ENCODE measurements around the gene IRF4.

Gene IRF4

GRCh38 chr6:395432-396125 lies 4.0 kb downstream of the IRF4 start:
- Mint-ChIP-seq H3K4me1 (peaks cover 72% of the 10 kb centered on the region), H3K27ac (peak overlapping the region; percentile 86 to 98), H3K4me3 (peak overlapping the region; percentile 88 to 98)

DNA sequence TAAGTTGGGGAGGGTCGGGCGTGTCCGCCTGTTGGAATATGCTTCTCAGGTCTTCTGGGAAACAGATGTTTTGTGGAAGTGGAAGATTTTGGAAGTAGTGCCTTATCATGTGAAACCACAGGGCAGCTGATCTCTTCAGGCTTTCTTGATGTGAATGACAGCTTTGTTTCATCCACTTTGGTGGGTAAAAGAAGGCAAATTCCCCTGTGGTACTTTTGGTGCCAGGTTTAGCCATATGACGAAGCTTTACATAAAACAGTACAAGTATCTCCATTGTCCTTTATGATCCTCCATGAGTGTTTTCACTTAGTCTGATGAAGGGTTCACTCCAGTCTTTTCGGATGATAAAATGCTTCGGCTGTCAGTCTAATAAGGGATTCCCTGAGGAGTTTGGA lies 4.6 kb downstream of the IRF4 start:
- Mint-ChIP-seq H3K4me3 (peak overlapping the region; percentile 88 to 98), H3K9me3 (no peaks in the 10 kb centered on the region), H3K27me3 (no peaks in the 10 kb centered on the region), H3K4me1 (peaks cover 71% of the 10 kb centered on the region), H3K27ac (peak overlapping the region; percentile 86 to 98)
- DNase-seq (no peak), ATAC-seq (no peak)

More at GRCh38 chr6:395432-396125, 4.0 kb downstream of the IRF4 start:
- ATAC-seq (no peak), DNase-seq (no peak)
- H3K27me3 Mint-ChIP-seq = no peaks in the 10 kb centered on the region
- H3K9me3 Mint-ChIP-seq = no peaks in the 10 kb centered on the region

DNA sequence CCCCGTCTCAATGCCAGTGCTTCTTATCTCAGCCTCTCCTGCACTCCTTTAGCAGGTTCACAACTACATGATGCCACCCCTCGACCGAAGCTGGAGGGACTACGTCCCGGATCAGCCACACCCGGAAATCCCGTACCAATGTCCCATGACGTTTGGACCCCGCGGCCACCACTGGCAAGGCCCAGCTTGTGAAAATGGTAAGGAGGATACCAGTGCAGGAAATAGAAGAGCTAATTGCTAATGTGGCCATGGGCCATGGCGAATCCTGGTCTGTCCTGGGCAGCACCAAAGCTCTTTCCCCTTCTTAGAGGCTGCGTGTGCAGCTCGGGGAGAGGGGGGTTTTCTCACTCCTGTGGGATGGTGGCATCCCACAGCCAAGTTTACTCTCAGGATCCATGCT lies 5.5 kb downstream of the IRF4 start:
- Mint-ChIP-seq H3K4me3 (peak overlapping the region; percentile 79 to 93), H3K27ac (peak overlapping the region; percentile 92 to 94), H3K27me3 (no peaks in the 10 kb centered on the region), H3K4me1 (peaks cover 77% of the 10 kb centered on the region), H3K9me3 (no peaks in the 10 kb centered on the region)
- no peak for ATAC-seq
- DNase-seq = no peak

GRCh38 chr6:397604-398003 lies 6.1 kb downstream of the IRF4 start:
- Mint-ChIP-seq H3K27me3 (no peaks in the 10 kb centered on the region), H3K9me3 (no peaks in the 10 kb centered on the region), H3K27ac (peak overlapping the region; percentile 92 to 94), H3K4me3 (peak overlapping the region; percentile 79 to 93), H3K4me1 (peaks cover 83% of the 10 kb centered on the region)
- ATAC-seq (no peak), DNase-seq (no peak)

- Mint-ChIP-seq H3K4me1 (peaks cover 87% of the 10 kb centered on the region), H3K27me3 (no peaks in the 10 kb centered on the region), H3K4me3 (peak overlapping the region; percentile 79 to 93), H3K27ac (peak overlapping the region; percentile 94 to 95), H3K9me3 (no peaks in the 10 kb centered on the region)
- no peak for ATAC-seq
- no peak for DNase-seq
Measured at GRCh38 chr6:398065-398464, 6.5 kb downstream of the IRF4 start.

DNA sequence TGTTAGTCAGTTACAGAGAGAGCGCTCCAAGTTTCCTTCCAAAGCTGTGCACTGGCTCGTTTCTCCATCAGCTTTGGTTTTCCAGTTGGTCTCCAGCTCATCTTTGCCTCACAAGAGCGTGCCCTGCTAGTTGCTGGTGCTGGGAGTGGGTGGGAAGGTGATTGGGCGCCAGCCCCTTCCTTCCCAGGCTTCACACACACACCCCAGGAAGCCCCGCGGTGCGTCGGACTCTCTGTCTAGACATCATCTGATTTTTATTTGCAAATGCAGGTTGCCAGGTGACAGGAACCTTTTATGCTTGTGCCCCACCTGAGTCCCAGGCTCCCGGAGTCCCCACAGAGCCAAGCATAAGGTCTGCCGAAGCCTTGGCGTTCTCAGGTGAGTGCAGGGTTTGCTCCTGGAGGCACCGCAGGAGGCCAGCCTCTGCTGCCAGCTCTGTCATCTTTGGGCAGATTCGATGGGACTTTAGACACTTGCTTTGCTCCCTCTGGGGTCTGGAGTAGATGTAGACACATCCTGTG lies 7.1 kb downstream of the IRF4 start:
- H3K4me3 Mint-ChIP-seq = peak overlapping the region; percentile 79 to 93
- peak overlapping the region; percentile 94 to 95 for H3K27ac Mint-ChIP-seq
- H3K4me1 Mint-ChIP-seq = peaks cover 91% of the 10 kb centered on the region
- DNase-seq (no peak), ATAC-seq (no peak)
- no peaks in the 10 kb centered on the region for H3K27me3 Mint-ChIP-seq
- H3K9me3 Mint-ChIP-seq = no peaks in the 10 kb centered on the region

DNA sequence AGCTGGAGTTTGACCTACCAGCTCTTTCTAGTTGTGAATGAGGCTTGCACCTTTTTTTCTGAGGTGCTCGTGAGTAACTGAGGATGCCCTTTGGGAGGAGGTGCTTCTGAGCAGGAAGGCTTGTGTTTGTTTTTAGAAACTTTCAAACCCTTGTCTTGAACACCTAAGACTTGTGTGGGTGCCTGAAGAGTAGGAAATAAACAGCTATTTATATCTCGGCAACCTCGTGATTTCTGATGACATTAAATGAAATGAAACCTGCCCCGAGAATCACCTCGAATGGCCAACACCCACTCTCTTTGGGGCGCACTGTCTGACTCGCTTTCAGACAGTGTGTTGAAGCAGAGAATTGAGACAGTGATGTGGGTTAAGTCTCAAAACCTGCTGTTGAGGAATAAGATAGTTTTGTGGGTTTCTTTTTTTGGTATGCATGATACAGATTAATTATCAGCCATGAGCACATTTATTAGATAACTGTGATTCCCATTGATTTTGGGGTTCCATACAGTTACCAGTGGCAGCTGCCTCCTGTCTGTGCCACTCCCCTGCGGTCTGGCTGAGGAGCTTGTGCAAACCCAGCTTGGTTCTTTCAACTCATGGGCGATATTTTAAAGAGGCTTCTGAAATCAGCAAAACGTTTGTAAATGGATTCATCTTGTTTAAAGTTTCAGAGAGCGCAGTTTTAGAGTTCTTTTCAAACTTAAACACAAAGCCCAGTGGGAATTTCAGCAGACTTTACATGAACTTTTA lies 8.4 kb downstream of the IRF4 start:
- Mint-ChIP-seq H3K4me1 (peaks cover 96% of the 10 kb centered on the region), H3K9me3 (no peaks in the 10 kb centered on the region), H3K27ac (peak overlapping the region; percentile 94 to 96), H3K27me3 (no peaks in the 10 kb centered on the region), H3K4me3 (peak overlapping the region; percentile 64 to 93)
- ATAC-seq = peak; percentile 65
- peak; percentile 63 to 77 for DNase-seq

DNA sequence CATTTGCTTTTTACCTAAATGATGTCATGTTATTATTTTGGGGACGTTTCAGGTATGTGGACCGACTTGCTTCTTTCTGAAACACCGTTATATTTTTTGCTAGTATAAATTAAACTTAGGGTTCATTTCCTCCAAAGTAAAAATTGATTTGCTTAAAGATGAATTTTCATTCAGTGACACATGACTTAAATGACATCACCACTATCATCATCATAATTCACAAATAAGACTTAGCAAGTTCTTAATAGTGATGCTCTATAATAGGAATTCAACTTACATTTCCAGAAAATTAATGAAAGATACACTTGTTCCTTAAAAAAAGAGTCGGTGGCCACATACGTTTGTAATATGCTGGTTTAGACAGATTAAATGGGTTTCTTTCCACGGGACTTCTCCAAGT lies 9.3 kb downstream of the IRF4 start:
- no peak for DNase-seq
- Mint-ChIP-seq H3K27ac (peak overlapping the region; percentile 80 to 95), H3K4me1 (peaks cover 97% of the 10 kb centered on the region), H3K27me3 (no peaks in the 10 kb centered on the region), H3K4me3 (peak overlapping the region; percentile 80 to 88), H3K9me3 (no peaks in the 10 kb centered on the region)
- no peak for ATAC-seq

DNA sequence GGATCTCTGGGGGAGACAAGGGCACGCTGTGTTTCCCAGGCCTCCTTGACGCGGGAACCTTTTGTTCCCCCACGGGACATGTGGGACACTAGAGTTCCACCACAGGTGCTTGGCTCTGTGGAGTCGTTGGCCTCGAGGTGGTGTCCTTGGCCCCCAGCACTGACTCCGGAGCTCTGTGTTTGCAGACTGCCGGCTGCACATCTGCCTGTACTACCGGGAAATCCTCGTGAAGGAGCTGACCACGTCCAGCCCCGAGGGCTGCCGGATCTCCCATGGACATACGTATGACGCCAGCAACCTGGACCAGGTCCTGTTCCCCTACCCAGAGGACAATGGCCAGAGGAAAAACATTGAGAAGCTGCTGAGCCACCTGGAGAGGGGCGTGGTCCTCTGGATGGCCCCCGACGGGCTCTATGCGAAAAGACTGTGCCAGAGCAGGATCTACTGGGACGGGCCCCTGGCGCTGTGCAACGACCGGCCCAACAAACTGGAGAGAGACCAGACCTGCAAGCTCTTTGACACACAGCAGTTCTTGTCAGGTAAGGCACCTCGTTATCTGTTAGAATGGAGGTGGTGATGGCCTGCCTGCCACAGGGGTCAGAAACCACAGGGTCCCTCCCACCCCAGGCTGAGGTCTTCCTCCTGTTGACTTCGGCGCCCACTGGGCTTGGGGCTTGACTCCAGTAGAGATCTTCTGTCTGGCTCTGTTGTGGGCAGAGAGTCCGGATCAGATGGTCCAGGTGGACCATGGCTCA lies 9.9 kb downstream of the IRF4 start:
- ATAC-seq = no peak
- Mint-ChIP-seq H3K4me1 (peaks cover 96% of the 10 kb centered on the region), H3K27ac (peak overlapping the region; percentile 87 to 95), H3K9me3 (no peaks in the 10 kb centered on the region), H3K4me3 (peak overlapping the region; percentile 80 to 88), H3K27me3 (no peaks in the 10 kb centered on the region)
- no peak for DNase-seq

- Mint-ChIP-seq H3K4me3 (peak overlapping the region; percentile 80 to 88), H3K9me3 (no peaks in the 10 kb centered on the region), H3K27me3 (no peaks in the 10 kb centered on the region), H3K4me1 (peaks cover 94% of the 10 kb centered on the region), H3K27ac (peak overlapping the region; percentile 87 to 95)
- ATAC-seq (no peak), DNase-seq (no peak)
Measured at GRCh38 chr6:401994-402640, 10.6 kb downstream of the IRF4 start.

DNA sequence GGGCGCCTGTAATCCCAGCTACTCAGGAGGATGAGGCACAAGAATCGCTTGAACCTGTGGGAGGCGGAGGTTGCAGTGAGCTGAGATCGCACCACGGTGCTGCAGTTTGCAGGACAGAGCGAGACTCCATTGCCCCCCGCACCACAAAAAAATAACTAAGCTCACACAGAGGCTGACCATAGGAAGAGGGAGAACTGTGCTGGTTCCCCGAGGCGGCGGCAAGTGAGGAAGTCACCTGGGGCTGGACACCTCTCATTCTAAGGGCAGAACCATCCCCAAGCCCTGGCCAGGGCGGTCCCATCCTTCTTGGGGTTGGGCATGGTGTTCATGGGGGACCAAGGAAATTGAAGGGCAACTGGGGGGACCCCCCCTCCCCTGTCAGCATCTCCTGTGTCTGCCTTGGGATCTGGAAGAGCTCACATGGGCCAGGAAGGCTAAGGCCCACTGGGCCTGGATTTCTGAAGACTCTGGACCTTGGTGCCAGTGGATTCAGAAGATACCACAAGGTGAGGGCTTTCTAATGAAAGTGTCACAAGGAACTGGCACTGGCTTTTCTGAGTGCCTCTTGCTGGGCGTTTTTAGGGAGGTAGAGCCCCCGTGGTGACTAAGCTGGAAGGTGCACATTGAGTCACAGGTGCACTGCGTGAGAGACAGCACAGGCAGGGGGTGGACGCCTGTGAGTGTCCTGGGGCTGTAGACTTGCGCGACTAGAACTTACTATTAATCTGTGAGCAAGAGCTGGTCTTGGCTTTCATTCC lies 11.5 kb downstream of the IRF4 start:
- DNase-seq (peak; percentile 57 to 75), ATAC-seq (peak; percentile 72)
- Mint-ChIP-seq H3K4me1 (peaks cover 94% of the 10 kb centered on the region), H3K9me3 (no peaks in the 10 kb centered on the region), H3K4me3 (peak overlapping the region; percentile 80 to 88), H3K27ac (peak overlapping the region; percentile 87 to 97), H3K27me3 (no peaks in the 10 kb centered on the region)

- peak; percentile 56 for ATAC-seq
- Mint-ChIP-seq H3K27me3 (no peaks in the 10 kb centered on the region), H3K4me1 (peaks cover 94% of the 10 kb centered on the region), H3K4me3 (peak overlapping the region; percentile 80 to 88), H3K27ac (peak overlapping the region; percentile 71 to 97), H3K9me3 (no peaks in the 10 kb centered on the region)
- peak in 1 of 2 donors; percentile 61 for DNase-seq
Measured at GRCh38 chr6:403659-404655, 12.4 kb downstream of the IRF4 start.

- H3K4me3 Mint-ChIP-seq = peak overlapping the region; percentile 80 to 88
Measured at GRCh38 chr6:404685-405423, 13.3 kb downstream of the IRF4 start.

More at GRCh38 chr6:404685-405423, 13.3 kb downstream of the IRF4 start:
- Mint-ChIP-seq H3K27me3 (no peaks in the 10 kb centered on the region), H3K4me1 (peaks cover 92% of the 10 kb centered on the region), H3K9me3 (no peaks in the 10 kb centered on the region), H3K27ac (peak overlapping the region; percentile 71 to 97)
- peak in 1 of 2 donors; percentile 56 for DNase-seq
- peak; percentile 32 for ATAC-seq

Measured in stimulated activated naive CD8-positive, alpha-beta T cell treated with anti-CD3 and anti-CD28 coated beads, Interleukin-15, amount 100 ng/mL, for 72 hours (primary cell).